Stimulated activated CD4-positive, alpha-beta T cell treated with anti-CD3 and anti-CD28 coated beads, Interleukin-1b, Interleukin-23, amount 100 ng/mL, for 4 hours (primary cell): ENCODE measurements around the gene SP4.

Source experiments
- DNase-seq, 2 donors: peaks; one replicate each; pipeline ENCODE4 v3.0.0-alpha.2; 2020; ENCODE audit warnings: low read depth in 2 of 2

SP4 gene

DNA sequence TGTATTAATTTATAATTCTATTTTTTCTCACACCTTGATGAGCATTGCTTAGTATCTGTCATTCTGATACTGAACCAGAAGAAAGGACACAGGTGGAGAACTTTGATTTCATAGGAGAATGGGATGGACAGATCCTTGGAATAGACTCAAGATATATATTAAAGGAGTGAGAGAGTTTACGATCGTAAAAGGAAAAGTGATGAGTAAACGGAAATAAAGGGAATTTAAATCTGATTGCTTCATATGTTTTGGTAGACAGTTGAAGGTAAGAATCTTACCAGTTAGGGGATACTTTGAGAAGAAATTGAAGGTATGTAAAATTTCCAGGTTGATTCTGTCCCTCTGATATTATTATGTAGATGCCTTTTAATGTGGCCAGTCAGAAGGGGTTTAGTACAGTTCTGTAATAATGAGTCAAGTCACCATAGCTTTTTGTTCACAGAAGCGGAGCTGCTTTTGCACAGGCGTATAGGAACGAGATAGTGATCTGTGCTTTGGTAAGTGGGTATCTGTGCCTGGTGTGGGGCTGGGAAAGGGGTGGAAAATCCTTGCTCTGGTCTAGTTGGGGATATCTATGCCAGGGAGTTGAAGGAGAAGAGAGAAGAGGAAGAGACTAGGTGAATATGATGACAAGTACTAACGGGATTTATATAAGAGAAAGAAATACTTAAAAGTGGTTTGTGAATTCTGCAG, 15.4 kb downstream of the SP4 start:
- DNase-seq: no peak

DNA sequence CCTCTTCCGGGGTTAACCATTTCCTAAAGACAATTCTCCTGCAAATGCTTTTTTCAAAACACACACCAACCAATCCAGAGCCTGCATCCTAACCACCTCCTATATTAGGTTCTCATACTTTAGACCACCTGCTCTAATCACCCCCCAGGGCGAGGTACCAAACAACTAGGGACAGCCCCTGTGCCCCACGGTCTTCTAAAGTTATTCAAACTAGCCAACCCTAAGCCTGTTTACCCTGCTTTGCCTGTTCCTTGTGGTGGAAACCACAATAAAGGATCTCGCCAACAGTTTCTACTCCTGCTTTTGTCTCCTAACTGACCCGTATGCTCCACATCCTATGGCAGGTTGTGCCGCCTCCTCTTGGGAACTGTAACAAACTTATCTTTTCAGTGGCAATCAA, 21.1 kb downstream of the SP4 start:
- DNase-seq: no peak

DNA sequence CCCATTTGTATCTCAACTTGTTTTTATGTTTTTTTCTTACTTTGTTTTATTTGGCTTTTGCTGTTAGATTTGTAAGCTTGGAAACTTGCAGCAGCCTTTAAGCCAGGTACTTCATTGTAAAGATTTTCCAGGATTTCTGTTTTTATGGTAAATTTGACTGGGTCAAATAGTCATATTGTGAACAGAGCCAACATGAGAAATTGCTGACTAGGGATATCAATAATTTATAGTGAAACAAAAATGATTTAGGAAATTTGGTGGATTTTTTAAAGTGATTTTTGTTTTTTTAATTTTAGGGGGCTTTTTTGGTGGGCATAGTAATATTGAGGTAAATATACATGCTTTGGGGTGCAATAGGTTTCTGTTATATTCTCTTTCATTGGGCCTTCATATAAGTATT, 22.2 kb downstream of the SP4 start:
- DNase-seq: no peak

DNA sequence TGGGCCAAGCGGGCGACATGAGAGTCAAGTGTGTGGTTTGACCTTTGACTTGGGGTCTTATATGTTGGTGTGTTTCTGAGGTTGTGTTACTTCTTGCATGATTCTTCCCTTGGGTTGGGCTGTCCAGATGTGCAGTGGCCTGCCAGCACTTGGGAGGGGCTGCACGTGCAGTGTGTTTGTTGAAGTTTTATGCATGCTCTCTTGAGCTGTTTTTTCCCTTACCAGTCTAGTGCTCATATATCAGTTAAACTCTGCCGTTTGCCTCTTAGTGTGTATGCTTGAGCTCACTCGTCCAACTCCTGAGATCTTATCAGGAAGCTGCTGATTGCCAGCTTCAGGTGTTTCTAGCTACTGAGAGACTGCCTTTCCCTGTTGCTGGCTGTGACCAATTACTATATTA, 23.1 kb downstream of the SP4 start:
- no peak for DNase-seq

DNA sequence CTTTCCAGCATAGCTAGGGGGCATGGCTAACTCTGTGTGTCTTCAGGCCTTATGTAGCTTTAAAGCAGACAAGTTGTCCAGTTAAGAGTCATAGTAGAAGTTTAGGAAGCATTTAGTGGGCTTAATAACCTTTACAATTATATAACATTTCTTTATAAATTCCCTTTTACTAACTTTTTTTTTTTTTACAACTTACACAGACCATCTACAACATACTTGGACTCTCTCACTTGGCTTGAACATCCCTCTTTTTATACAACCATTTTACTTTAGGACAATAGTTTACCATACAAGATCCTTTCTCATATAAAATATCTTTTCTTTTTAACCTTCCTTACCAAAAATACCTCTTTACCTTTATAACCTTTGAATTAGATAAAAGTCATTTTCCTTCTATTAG, 26.3 kb downstream of the SP4 start:
- DNase-seq: no peak

DNA sequence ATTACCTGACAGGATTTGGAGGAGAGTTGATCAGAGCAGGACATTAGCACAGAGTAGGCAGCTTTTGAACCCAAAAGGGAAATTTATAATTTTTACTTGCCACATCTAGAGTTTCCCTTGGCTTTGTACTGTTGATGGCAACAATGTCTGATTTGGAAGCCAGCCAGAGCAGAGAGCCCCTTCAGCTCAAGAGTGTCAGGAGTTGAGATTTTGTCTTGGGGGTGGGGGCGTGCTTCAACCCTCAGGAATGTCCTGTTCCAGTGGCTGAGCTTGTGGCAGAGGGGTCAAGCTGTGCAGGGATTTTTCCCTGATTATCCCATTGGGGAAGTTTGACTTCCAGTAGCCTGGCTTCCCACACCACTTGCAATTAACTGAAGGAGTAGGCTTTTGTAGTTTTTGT, 27.0 kb downstream of the SP4 start:
- no peak for DNase-seq

DNA sequence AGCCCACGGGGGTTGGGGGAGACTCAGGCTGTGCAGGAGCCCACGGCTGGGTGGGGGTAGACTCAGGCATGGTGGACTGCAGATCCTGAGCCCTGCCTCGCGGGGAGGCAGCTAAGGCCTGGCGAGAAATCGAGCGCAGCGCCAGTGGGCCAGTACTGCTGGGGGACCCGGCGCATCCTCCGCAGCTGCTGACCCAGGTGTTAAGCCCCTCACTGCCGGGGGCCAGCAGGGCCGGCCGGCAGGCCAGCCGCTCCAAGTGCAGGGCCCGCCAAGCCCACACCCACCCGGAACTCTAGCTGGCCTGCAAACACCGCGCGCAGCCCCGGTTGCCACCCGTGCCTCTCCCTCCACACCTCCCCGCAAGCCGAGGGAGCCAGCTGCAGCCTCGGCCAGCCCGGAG, 33.4 kb downstream of the SP4 start:
- DNase-seq: no peak

DNA sequence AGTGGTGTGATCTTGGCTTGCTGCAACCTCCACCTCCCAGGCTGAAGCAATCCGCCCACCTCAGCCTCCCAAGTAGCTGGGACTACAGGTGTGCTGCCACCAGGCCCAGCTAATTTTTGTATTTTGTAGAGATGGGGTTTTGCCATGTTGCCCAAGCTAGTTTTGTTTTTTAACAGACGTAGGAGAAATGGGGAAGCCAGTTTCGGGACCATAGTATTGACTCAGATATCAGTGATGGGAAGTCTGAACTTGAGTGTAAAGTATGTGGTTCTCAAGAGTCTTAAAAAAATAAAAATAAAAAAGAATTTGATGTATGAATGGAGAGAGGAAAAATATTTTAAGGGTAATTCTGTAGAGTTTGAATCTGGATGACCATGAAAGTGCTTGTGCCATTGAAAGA, 34.2 kb downstream of the SP4 start:
- DNase-seq: no peak

DNA sequence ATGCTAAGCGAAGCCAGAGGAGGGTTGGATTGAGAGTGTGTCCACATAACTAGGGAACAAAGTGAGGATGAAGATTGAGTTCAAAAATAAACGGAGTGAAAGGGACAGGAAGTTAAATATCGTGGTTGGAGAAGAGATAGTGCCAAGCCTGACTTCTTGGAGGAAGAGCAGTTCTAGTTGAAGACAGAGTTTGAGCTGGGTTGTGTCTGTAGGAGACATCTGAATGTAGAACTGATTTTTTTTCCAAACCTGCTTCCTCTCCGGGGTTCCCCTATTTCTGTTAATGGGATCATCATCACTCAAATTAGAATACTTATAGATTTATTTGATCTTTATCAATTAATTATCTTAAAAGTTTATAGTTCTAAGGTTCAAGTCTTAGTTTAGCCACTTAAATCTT, 35.6 kb downstream of the SP4 start:
- no peak for DNase-seq

DNA sequence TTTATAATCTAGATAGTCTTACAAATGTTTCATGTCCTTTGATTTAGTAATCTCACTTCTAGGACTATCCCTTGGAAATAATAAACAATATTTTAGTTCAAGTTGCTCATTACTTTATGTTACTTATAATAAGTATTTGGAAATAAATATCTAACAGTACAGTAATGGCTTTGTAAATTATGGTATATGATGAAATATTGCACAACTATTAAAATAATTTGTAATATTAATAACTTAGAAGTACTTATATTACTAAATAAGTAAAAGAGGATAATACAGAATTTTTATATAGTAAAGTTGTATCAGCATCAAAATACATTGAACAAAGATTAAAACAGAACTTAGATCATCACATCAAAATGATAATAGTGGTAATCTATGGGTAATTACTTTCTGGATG, 41.1 kb downstream of the SP4 start:
- no peak for DNase-seq

DNA sequence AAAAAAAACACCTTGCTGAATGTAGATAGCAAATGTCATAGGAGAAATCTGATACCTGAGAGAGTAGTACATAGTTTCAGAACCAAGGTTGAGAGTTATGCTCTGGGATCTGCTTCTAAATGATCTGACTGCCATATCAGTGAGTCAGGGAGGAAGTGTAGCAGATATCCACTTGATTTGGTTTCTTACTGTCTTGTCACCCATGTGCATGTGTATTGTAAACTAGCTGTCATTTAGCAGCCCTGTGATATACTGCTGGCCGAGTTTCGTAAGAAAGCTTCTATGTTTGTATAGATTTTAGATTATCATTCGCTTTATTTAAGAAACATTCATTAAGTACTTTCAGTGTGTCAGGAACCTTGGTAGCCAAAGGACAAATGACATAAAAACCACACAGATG, 42.0 kb downstream of the SP4 start:
- DNase-seq: no peak

DNA sequence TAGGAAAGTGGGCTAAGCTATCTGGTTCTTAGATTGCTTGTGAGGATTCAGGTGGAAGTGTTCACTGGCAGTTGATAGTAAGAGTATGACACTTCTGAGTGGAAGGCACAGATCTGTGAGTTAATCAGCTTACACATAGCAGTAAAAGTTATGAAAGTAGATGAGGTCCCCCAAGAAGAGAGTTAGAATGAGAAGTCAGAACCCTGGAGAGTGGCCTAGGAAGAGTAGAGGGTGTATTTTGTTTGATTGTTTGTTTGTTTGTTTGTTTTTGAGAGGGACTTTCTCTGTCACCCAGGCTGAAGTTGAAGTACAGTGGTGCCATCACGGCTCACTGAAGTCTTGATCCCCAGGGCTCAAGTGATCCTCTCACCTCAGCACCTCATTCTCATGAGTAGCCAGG, 44.1 kb downstream of the SP4 start:
- no peak for DNase-seq

DNA sequence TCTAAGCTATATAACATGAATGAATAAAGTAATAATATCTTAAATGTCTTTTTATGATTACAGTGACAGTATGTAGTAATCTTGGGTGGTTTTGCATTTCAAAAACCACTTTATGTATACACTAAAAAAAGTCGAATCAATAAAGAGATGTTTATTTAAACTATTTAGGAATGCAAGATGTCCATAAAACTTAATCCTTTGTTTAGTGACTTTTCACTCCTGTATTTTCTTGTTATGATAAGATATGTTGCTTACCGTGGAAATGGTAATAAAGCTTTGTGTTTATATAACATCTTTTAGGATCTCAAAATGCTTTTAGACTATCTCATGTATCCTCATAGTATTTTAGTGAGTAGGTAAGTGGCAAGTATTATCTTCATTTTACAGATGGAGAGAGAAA, 48.5 kb downstream of the SP4 start:
- no peak for DNase-seq

DNA sequence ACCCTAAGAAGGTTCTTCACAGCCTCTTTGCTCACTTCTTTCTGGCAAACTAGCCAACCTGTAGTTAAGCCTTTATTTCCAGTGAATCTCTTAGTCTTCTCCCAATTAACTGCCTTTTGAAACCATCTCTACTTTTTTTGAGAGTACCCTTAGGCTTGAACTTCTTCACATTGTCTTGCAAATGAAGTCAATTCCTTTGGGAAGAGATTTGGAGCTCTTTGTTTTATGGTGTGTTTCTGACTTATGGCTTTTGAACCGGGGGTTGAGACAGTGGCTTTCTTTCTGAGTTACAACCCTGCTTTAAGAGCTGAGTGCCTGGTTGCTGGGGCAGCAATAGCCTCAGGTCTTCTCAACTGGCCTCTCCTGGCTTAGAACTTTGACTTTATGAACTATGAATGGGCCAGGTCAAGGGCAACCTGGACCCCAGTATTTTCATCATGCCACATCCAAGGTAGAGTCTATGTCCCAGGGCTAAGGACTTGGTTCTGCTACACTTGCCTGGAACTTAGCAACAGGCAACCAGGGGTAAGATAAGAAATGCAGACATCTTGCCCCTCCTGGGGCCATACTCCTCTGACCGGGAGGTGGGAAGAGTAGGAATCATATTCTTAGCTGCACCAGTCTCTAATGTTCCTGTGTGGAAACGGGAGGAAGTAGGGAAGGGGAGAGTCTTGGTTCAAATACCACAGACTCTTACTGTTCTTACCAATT, 53.0 kb downstream of the SP4 start:
- no peak for DNase-seq

DNA sequence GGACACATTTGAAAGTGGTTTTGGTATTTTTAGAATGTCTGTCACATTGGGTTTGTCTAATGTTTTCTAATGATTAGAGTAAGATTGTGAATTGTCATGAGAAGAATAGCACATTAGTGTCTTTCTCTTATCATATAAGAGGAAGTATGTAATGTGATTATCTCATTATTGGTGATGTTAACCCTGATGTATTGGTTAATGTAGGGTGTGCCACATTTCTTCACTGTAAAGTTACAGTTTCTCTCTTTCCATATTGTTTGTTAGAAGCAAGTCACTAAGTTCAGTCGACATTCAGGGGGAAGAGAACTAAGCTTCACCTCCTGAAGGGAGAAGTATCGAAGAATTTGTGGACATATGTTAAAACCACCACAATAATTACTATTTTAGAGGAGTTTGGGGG, 58.6 kb downstream of the SP4 start:
- DNase-seq: no peak

DNA sequence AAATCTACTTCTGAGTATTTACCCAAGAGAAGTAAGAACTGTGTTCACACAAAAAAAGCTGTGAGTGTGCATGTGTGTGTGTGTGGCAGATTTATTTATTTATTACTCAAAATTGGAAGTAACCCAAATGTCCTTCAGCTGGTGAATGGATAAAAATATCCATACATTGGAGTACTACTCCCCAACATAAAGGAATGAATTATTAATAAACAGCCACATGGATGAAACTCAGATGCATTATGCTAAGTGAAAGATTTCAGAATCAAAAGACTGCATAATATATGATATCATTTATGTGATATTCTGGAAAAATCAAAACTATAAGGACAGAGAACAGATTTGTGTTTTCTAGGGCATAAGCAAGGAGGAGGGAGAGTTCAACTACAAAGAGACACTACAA, 67.8 kb downstream of the SP4 start:
- DNase-seq: no peak

DNA sequence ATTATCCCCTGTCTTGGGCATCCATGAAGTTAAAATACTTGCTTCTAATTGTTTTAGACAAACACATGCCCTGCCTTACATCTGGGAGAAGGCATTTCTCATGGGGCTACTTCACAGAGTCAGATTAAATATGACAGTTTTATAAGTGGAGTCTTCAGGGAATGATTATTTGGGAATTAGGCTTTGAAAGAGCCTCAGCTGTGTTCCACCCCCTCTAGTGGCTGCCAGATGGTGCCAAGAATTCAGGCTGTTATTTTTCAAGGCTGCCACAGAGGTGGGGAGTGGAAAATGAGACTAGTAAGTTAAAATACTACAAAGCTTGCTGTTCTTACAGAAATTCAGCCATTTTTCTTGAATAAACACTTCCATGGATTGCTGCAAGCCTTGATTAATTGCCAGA, 69.2 kb downstream of the SP4 start:
- DNase-seq: no peak

DNA sequence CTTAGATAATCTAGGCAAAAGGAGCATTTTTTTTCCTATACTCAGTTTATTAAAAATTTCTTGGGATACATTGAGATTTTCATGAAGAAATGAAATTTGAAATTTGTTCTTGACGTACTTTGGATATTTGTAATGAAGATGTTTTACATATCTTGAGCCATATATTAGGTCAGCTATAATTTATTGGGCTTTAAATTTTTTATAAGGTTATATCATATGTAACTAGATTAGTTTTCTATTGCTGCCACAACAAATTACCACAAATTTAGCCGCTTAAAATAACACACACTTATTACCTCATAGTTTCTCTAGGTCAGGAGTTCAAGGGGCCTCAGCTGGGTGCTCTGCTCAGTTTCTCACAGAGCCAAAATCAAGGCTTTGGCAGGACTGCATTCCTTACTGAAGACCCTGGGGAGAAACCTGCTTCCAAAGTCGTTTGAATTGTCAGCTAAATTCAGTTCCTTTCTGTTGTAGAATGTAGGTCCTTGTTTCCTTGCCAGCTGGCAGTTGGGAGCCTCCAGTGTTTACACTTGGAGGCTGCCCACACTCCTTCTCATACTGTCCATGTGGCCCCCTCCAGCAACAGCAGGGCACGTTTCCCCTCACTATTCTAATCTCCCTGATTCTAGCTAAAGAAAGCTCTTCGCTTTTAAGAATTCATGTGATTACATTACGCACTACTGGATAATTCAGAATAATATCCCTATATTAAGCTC, 72.4 kb downstream of the SP4 start:
- no peak for DNase-seq

DNA sequence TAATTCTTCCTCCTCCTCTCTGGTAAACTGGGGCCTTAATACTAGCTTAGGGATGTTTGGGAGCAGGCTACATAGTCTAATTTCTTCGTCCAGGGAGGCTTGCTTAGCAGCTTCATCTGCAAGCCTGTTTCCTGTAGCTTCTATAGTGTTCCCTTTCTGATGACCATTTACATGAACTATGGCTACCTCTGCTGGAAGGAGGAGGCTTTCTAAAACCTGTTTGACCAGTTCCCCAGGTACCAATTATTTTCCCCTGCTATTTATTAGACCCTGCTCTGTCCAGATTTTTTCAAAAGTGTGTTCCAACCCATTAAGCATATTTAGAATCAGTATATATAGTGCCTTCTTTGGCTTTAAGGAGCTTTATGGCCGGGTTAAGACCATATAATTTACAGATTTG, 76.1 kb downstream of the SP4 start:
- no peak for DNase-seq

DNA sequence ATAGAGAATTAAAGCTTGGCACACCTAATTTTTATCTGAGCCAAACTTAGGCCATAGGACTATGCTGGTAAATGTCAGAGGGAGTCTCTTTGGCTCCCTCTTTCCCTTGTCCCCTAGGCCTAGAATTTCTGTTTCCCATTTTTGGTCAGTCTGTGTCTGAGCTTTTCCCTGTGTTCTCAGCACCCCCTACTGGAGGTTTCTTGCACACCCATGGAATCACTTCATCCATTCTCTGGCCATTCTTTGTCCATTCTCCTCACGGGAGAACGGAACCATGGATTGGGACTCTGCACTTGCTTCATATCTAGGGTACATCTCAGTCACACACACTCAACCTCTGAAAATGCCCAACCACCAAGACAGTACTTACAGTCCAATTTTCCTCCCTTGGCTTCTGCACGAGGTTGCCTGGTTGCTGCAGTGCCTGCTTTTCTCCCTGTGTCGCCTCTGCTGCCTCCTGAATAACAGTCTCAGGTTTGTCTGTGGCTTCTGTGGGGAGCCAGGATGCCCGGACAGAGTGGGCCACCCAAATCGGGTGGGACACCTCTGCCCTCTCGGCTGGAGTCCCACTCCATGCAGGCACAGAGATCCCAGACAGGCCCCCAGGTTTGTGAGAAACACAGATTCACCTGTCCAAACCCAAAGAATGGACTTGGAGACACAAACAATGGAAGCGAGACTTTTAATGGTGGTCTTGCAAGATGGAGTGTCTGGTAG, 79.9 kb downstream of the SP4 start:
- DNase-seq: peak in 1 of 2 donors; percentile 8

DNA sequence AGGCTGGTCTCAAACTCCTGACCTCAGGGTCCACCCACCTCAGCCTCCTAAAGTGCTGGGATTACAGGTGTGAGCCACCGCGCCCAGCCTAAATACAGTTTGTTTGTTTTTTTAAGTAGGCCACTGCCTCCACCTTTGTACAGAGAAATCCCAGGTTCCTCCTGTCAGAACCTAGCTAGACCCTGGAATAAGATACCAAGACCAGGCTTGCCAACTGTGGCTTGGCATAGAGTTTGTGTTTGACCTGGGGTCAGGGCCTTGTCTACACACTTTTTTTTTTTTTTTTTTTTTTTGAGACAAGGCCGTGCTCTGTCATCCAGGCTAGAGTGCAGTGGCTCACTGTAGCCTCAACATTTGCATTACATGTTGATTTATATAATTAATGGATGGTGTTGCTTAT, 80.7 kb downstream of the SP4 start:
- no peak for DNase-seq

DNA sequence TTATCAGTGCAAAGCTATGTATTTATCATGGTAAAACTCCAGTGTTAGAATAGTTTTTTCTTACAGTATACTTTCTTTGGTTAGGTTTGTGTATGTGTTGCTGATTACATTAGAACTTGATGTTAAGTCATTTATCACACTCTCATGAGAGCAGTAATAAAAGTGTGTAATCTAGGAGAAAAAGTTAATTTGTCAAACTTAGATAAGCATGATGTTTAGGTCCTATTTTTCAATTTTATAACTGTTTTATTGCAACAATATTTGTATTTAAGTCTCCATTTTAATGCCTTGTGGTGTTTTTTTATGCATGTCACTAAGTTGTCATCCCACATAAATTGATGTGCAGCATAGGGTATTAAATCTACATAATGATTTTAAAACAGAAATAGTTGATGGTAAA, 86.2 kb downstream of the SP4 start:
- no peak for DNase-seq

DNA sequence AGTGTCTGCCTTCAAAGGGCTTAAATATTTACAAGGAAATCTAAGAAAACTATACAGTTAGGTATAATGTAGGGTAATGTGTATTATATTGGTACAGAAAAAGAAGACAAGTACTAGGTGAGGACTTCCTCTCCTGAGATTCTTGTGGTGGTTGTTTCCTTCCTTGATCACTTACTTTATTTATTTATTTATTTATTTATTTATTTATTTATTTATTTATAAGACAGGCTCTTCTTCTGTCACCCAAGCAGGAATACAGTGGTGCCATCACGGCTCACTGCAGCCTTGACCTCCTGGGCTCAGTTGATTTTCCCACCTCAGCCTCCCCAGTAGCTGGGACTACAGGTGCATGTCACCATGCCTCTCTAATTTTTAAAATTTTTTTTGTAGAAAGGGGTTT, 96.8 kb downstream of the SP4 start:
- DNase-seq: no peak
